B cell (primary cell): Measurements from ENCODE around the gene POTEB3.
"Not testable (repeated sequence)": the region's sequence is repeated elsewhere in the genome, so short reads cannot be mapped to it uniquely, and the experiment has no call there.

Experiments used
- CTCF ChIP-seq: fragments of 200-600 bp; IDR thresholded peaks from one replicate; pipeline ENCODE4 v1.8.0; 2022; ENCODE audit warnings: antibody characterized with exemption, mild to moderate bottlenecking
- EZH2 ChIP-seq: IDR thresholded peaks from 2 replicates; pipeline ENCODE4 v1.6.1; 2012; ENCODE audit warnings: borderline replicate concordance, low read depth, mild to moderate bottlenecking, moderate library complexity, low read length; ENCODE audit not compliant: insufficient read depth, poor library complexity, severe bottlenecking

GRCh38 chr15:21399111-21399510 is 41.2 kb downstream of the POTEB3 start:
- TF ChIP-seq CTCF, EZH2: not testable (repeated sequence)
